Measurements from ENCODE around the gene SFMBT1.

SFMBT1 gene

GRCh38 chr3:52959773-52960172 is 86.1 kb downstream of the SFMBT1 start:
- peaks cover 0 to 12% (median 0%) of the 10 kb centered on the region in 11 experiments; a peak in 3 of 22 replicates for H3K9me3 ChIP-seq (replicated peaks in 1 of 11)
- peaks cover 0 to 46% (median 18%) of the 10 kb centered on the region in 11 experiments; a peak in 15 of 22 replicates for H3K36me3 ChIP-seq
- H4K20me1 ChIP-seq = no peaks in the 10 kb centered on the region; a peak in 1 of 22 replicates
- no peak overlapping the region for H3K9ac ChIP-seq
- no peak for TF ChIP-seq Cebpa-rat (IDR thresholded peaks at IDR 0.05)
- H3K4me3 ChIP-seq = no peak overlapping the region
- no peak overlapping the region for H3K27ac ChIP-seq
- no peak overlapping the region for H3K4me2 ChIP-seq
- no peaks in the 10 kb centered on the region for H3K27me3 ChIP-seq
- H3K4me1 ChIP-seq = no peaks in the 10 kb centered on the region

GRCh38 chr3:52939600-52939999 is 106.3 kb downstream of the SFMBT1 start:
- H3K4me2 ChIP-seq = no peak overlapping the region
- H3K27me3 ChIP-seq = no peaks in the 10 kb centered on the region
- peaks cover 3 to 45% (median 21%) of the 10 kb centered on the region in 11 experiments; a peak in 16 of 22 replicates for H3K36me3 ChIP-seq
- H3K4me1 ChIP-seq = no peaks in the 10 kb centered on the region
- no peaks in the 10 kb centered on the region for H3K9me3 ChIP-seq (replicated peaks in 1 of 11)
- H3K27ac ChIP-seq = no peak overlapping the region
- H4K20me1 ChIP-seq = no peaks in the 10 kb centered on the region
- H3K9ac ChIP-seq = no peak overlapping the region
- H3K4me3 ChIP-seq = no peak overlapping the region
- TF ChIP-seq Cebpa-rat (IDR thresholded peaks at IDR 0.05) = no peak

- Histone ChIP-seq H3K4me3 (no peak overlapping the region), H3K27me3 (no peaks in the 10 kb centered on the region), H3K4me1 (peaks cover 0 to 6% (median 0%) of the 10 kb centered on the region in 10 experiments; a peak in 4 of 20 replicates), H3K9me3 (replicated peaks in 1 of 11) (no peaks in the 10 kb centered on the region), H3K36me3 (peaks cover 2 to 40% (median 9%) of the 10 kb centered on the region in 11 experiments; a peak in 18 of 22 replicates), H3K9ac (no peak overlapping the region), H3K4me2 (no peak overlapping the region), H3K27ac (no peak overlapping the region), H4K20me1 (no peaks in the 10 kb centered on the region)
- no peak for TF ChIP-seq Cebpa-rat (IDR thresholded peaks at IDR 0.05)
Measured at GRCh38 chr3:52934630-52935530, 111.0 kb downstream of the SFMBT1 start.

DNA sequence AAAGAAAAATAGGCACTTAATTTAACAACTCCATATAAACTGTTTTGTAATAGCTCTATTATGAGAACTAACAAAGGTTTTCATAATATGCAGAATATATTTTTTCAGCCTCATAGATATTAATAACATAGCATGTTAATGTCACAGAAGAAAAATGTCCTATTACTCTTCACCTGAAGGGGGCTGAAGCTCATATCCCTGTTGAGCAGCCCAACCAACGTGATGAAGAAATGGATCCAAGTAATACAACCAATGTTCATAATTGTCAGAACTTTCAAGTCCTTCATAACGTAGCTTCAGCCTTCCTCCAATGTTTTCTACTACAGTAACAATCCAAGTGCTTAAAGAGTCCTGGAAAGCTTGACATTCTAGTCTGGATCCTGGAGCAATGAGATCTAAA is 114.0 kb downstream of the SFMBT1 start:
- H3K27me3 ChIP-seq = no peaks in the 10 kb centered on the region
- H3K9ac ChIP-seq = no peak overlapping the region
- H4K20me1 ChIP-seq = no peaks in the 10 kb centered on the region
- no peak for TF ChIP-seq Cebpa-rat (IDR thresholded peaks at IDR 0.05)
- H3K9me3 ChIP-seq (replicated peaks in 1 of 11) = no peaks in the 10 kb centered on the region
- H3K27ac ChIP-seq = no peak overlapping the region
- no peak overlapping the region for H3K4me2 ChIP-seq
- H3K4me3 ChIP-seq = no peak overlapping the region
- H3K36me3 ChIP-seq = peaks cover 4 to 55% (median 28%) of the 10 kb centered on the region in 11 experiments; a peak in 20 of 22 replicates
- peaks cover 0 to 10% (median 0%) of the 10 kb centered on the region in 10 experiments; a peak in 6 of 20 replicates for H3K4me1 ChIP-seq

- Histone ChIP-seq H3K9ac (no peak overlapping the region), H3K36me3 (peaks cover 4 to 60% (median 29%) of the 10 kb centered on the region in 11 experiments; a peak in 20 of 22 replicates), H3K4me3 (no peak overlapping the region), H3K9me3 (replicated peaks in 1 of 11) (no peaks in the 10 kb centered on the region), H3K4me1 (peaks cover 0 to 15% (median 0%) of the 10 kb centered on the region in 10 experiments; a peak in 6 of 20 replicates), H3K27ac (no peak overlapping the region), H3K27me3 (no peaks in the 10 kb centered on the region), H3K4me2 (no peak overlapping the region), H4K20me1 (no peaks in the 10 kb centered on the region)
- TF ChIP-seq Cebpa-rat (IDR thresholded peaks at IDR 0.05) = no peak
Measured at GRCh38 chr3:52931328-52931727, 114.5 kb downstream of the SFMBT1 start.

DNA sequence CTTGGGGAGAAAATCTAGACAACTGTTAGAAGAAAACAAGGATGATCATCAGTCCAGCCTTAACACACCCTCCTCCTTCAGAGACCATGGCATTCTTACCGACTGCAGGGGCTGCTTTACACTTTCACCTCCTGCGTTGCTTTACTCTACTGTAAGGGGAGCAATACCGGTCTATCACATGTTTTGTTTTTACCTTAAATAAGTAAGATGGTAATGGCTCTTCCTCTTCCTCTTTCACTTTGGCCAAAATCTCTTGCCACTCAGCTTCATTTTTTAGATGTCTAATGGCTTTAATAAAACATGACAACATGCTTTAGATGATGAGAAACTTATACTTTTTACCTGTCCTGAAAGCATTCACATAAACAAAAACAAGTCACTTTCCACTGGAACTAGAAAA is 115.1 kb downstream of the SFMBT1 start:
- no peaks in the 10 kb centered on the region for H3K9me3 ChIP-seq (replicated peaks in 1 of 11)
- H3K4me3 ChIP-seq = no peak overlapping the region
- peak overlapping the region in 1 of 11 experiments; percentile 5; a peak in 2 of 22 replicates for H3K4me2 ChIP-seq
- peaks cover 4 to 66% (median 33%) of the 10 kb centered on the region in 11 experiments; a peak in 20 of 22 replicates for H3K36me3 ChIP-seq
- no peak overlapping the region for H3K27ac ChIP-seq
- no peaks in the 10 kb centered on the region for H3K27me3 ChIP-seq
- peaks cover 0 to 19% (median 0%) of the 10 kb centered on the region in 10 experiments; a peak in 7 of 20 replicates for H3K4me1 ChIP-seq
- H4K20me1 ChIP-seq = no peaks in the 10 kb centered on the region
- TF ChIP-seq Cebpa-rat (IDR thresholded peaks at IDR 0.05) = no peak
- no peak overlapping the region for H3K9ac ChIP-seq

- H3K9ac ChIP-seq = no peak overlapping the region
- no peak for TF ChIP-seq Cebpa-rat (IDR thresholded peaks at IDR 0.05)
- no peaks in the 10 kb centered on the region for H3K9me3 ChIP-seq (replicated peaks in 1 of 11)
- no peaks in the 10 kb centered on the region for H3K27me3 ChIP-seq
- peak overlapping the region in 2 of 11 experiments; percentile 9 to 20; a peak in 1 of 22 replicates for H3K4me2 ChIP-seq
- no peaks in the 10 kb centered on the region for H4K20me1 ChIP-seq
- H3K4me1 ChIP-seq = peaks cover 0 to 37% (median 0%) of the 10 kb centered on the region in 10 experiments; a peak in 7 of 20 replicates
- peaks cover 4 to 92% (median 51%) of the 10 kb centered on the region in 11 experiments; a peak in 21 of 22 replicates for H3K36me3 ChIP-seq
- H3K27ac ChIP-seq = no peak overlapping the region
- no peak overlapping the region for H3K4me3 ChIP-seq
Measured at GRCh38 chr3:52926554-52926953, 119.3 kb downstream of the SFMBT1 start.

- Histone ChIP-seq H3K4me3 (no peak overlapping the region), H3K27ac (no peak overlapping the region), H3K27me3 (no peaks in the 10 kb centered on the region), H3K4me1 (peaks cover 0 to 41% (median 2%) of the 10 kb centered on the region in 10 experiments; a peak in 7 of 20 replicates), H3K4me2 (peak overlapping the region in 2 of 11 experiments; percentile 1 to 36; a peak in 2 of 22 replicates), H3K36me3 (peaks cover 4 to 90% (median 54%) of the 10 kb centered on the region in 11 experiments; a peak in 21 of 22 replicates), H3K9ac (no peak overlapping the region), H3K9me3 (replicated peaks in 1 of 11) (no peaks in the 10 kb centered on the region), H4K20me1 (no peaks in the 10 kb centered on the region)
- TF ChIP-seq Cebpa-rat (IDR thresholded peaks at IDR 0.05) = no peak
Measured at GRCh38 chr3:52925405-52926313, 120.2 kb downstream of the SFMBT1 start.
